HG03175 (cell line): ENCODE results near the gene MAP1A.

Source experiments
- ATAC-seq: cut with Tn5 transposase; IDR thresholded peaks from one replicate; pipeline ENCODE4 v1.9.1; 2021; ENCODE audit warnings: mild to moderate bottlenecking, moderate library complexity; ENCODE audit not compliant: unreplicated experiment

MAP1A gene

GRCh38 chr15:43517354-43518196, at the start of gene MAP1A:
Gene MAP1A (plus strand): TSS chr15:43517608. CDS start chr15:43521474, 3,866 bp downstream.
- ATAC-seq = no peak

DNA sequence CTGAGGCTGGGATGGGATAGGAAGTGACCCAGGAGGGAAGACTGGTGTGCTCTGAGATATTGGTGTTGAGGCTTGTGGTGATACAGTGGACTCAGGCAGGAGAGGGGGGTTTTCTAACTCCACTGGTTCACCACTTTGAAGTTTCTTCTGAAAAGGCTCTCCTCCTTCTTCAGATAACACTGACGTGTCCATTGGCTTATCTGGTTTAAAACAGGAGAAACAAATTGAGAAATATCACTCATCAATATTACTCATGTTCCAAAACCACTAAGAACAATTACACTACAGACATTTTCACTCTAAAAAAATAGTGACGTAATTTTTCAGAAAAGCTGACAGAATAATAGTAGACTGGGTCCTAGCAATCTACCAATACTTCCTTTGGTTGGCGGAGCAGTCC, 47.5 kb upstream of the MAP1A start:
- ATAC-seq = no peak

DNA sequence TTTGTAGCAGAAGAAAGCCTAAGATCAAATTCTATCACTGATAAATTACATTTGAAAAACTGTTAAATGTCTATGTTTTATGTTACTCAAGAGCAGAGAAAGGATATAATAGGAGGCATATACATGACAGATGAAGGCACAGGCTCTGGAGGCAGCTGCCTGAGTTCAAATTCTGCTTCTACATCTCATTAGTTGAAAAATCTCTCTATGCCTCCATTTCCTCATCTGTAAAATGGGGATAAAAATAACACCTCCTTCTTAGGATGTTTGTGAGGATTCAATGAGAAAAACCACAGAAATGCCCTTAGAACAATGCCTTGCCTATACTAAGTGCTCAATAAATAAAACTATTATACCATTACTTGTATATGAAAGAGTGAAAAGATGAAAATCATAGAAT, 45.4 kb upstream of the MAP1A start:
- no peak for ATAC-seq

GRCh38 chr15:43473885-43474284, 43.5 kb upstream of the MAP1A start:
- ATAC-seq = no peak

GRCh38 chr15:43483297-43484128, 33.9 kb upstream of the MAP1A start:
- ATAC-seq = no peak

- ATAC-seq = no peak
Observed at GRCh38 chr15:43484455-43484854, 33.0 kb upstream of the MAP1A start.

GRCh38 chr15:43487271-43487895, 30.0 kb upstream of the MAP1A start:
- ATAC-seq = no peak

DNA sequence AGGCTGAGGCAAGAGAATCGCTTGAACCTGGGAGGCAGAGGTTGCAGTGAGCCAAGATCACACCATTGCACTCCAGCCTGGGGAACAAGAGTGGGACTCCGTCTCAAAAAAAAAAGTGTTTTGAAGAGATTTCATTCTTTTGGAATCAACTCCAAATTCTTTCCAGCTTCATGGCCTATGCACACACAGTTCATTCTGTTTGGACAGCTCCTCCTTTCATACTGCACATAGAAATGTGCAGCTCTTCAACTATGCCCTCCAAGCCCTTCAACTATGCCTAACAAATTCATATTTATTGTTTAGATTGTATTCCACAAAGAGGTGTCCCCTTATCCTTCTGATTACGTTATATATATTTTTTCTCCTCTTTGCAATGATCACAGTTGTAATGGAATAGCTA, 28.6 kb upstream of the MAP1A start:
- ATAC-seq = no peak

DNA sequence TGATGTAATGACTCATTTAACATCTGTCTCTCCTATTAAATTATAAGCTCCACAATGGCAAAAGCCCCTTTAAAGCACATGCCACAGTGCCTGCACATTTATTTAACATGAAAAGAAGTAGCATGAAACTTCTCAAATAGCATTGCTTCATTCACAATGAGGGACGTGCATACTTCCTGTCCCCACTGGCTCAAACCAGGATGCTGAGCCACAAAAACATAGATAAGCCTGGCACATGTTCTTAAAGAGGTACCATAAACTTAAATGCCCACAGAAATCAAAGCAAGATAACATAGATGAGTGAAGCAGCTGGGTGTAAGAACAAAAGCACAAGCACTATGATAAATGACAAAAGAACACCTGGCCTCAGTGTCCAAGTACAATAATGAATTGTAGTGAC, 28.2 kb upstream of the MAP1A start:
- ATAC-seq = no peak

DNA sequence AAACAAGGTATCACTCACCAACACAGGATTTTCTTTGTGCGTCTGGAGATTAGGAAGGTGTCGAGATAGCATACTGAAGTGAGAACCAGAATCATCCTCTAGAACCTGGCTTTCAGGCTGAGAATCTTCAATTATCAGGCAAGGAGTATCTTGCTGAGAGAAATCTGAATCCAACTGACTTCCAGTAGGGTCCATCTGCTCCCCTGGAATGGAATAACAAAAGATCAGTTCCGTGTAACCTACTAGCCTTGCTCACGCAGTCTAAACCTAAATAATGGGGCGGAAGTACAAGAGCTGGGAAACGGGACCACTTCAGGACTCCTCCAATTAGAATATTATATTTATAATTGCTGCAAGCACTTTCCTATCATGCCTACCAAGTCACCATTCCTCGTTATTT, 25.1 kb upstream of the MAP1A start:
- ATAC-seq = no peak

GRCh38 chr15:43492673-43493601, 24.5 kb upstream of the MAP1A start, which contains the start of gene TP53BP1:
Gene TP53BP1 (minus strand): TSS chr15:43493156. CDS start chr15:43493043, 113 bp downstream.
- peak; percentile 97 for ATAC-seq

DNA sequence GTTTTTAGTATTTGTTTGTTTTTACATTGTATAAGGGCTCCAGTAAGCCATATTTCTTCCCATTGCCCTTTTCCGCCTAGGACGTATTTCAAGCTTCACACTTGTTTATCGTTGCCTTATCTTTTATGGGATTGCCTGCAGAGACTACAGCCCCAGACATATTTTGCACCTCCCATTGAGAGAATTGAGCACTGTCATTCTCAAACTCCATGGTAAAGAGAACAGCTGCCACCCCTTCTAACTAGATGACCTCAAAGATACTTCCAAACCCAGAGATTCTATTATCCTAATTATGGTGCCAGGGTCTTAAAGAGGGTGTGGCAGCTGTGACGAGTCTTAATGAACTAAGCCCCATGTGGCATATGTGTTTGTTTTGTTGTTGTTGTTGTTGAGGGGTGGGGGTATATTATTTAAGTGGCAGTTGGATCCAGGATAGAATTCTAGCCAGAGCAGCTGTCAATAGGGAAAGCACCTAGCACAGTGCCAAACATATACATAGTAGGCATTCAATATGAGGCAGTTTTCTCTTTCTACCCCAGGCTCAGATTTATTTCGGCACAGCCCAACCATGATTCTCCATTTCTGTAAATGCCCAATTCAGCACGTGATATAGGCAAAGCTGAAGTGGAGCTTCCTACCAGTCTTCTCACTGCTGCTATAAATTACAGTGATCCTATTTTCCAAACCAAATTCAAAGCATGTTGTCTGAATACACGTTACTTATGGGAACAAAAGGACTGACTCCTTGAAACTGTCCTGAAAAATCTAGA, 23.5 kb upstream of the MAP1A start:
- ATAC-seq = no peak

DNA sequence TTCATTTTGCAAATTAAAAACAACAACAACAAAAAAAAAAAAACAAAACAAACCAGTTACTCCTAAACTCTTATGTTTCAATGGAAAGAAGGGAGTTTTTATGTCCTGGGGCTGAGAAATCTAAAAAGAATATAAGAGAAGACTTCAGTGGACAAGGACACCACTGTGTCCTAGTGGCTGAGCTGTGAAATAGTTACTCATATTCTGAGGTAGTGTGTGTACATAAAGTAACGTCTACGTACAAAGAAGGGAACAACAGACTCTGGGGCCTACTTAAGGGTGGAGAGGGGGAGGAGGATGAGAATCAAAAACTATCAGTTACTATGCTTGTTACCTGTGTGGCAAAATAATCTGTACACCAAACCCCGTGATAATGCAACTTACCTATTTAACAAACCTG, 18.4 kb upstream of the MAP1A start:
- no peak for ATAC-seq

- no peak for ATAC-seq
Observed at GRCh38 chr15:43499635-43500034, 17.8 kb upstream of the MAP1A start.

- ATAC-seq = no peak
Observed at GRCh38 chr15:43505738-43506137, 11.7 kb upstream of the MAP1A start.

- no peak for ATAC-seq
Observed at GRCh38 chr15:43508421-43508820, 9.0 kb upstream of the MAP1A start.

GRCh38 chr15:43508991-43509659, 8.3 kb upstream of the MAP1A start:
- no peak for ATAC-seq

- ATAC-seq = no peak
Observed at GRCh38 chr15:43509660-43510199, 7.7 kb upstream of the MAP1A start.
